B cell (primary cell): ENCODE results near the gene PMVK. TPM values are rescaled to one million over a fixed set of nuclear protein-coding genes. Genes with fewer than 3 reads are reported as not detected.

Source experiments
- ATAC-seq: fragments of 200-7000 bp; cut with Tn5 transposase; one replicate; pipeline ENCODE4 v1.10.0; 2021; ENCODE audit warnings: low read depth, mild to moderate bottlenecking, moderate number of reproducible peaks, moderate library complexity
- CTCF ChIA-PET: fragments of 350-600 bp; sonication (Branson Sonifier 250); formaldehyde crosslinking; loops from one replicate; lab custom pipeline; 2021; ENCODE audit warnings: antibody characterized with exemption, inconsistent platforms; lab: Charles Lee
- POLR2A ChIA-PET: fragments of 350-600 bp; sonication (Branson Sonifier 250); formaldehyde crosslinking; loops from one replicate; lab custom pipeline; 2021; ENCODE audit warnings: antibody characterized with exemption; lab: Charles Lee
- DNase-seq: peaks from one replicate; pipeline ENCODE4 v3.0.0; 2013
- H2AFZ ChIP-seq: 2 replicates; pipeline ENCODE4 v1.6.1; 2012; ENCODE audit warnings: mild to moderate bottlenecking, low read depth, low read length; ENCODE audit not compliant: insufficient read depth, poor library complexity, severe bottlenecking
- H3K27ac ChIP-seq, 2 donors: 1 replicate in 1 of 2; 2 replicates in 1 of 2; pipeline ENCODE4 v1.5.1; 2012 to 2013; ENCODE audit warnings: low read length in 2 of 2, mild to moderate bottlenecking in 2 of 2, moderate library complexity in 1 of 2
- H3K27me3 ChIP-seq, 4 experiments: fragments of 200-600 bp in 1 of 4; sonication (generic) in 1 of 4; replicated peaks in 1 of 4; 1 replicate in 2 of 4; 2 replicates in 2 of 4; pipeline versions ENCODE4 v1.6.1 to v1.7.0; 2013 to 2016; ENCODE audit warnings: low read length in 3 of 4, mild to moderate bottlenecking in 2 of 4, mixed read lengths in 1 of 4, moderate library complexity in 1 of 4; ENCODE audit not compliant: insufficient read depth in 4 of 4, control insufficient read depth in 3 of 4; ENCODE audit errors: control extremely low read depth in 1 of 4
- H3K36me3 ChIP-seq, 2 experiments: replicated peaks in 1 of 2; 1 replicate in 1 of 2; 2 replicates in 1 of 2; pipeline versions ENCODE4 v1.6.1 to v1.7.1; 2013; ENCODE audit warnings: low read length in 1 of 2; ENCODE audit not compliant: insufficient read depth in 2 of 2, control insufficient read depth in 1 of 2; ENCODE audit errors: control extremely low read depth in 1 of 2, extremely low read depth in 1 of 2
- H3K4me1 ChIP-seq, 2 donors: fragments of 200-600 bp in 1 of 2; sonication (generic) in 1 of 2; 1 replicate in 1 of 2; 2 replicates in 1 of 2; pipeline versions ENCODE4 v1.5.1 to v1.6.1; 2013 to 2017; ENCODE audit warnings: low read length in 2 of 2; ENCODE audit not compliant: control insufficient read depth in 2 of 2, insufficient read depth in 2 of 2
- H3K4me2 ChIP-seq: replicated peaks from 2 replicates; pipeline ENCODE3; 2012; ENCODE audit warnings: mild to moderate bottlenecking, low read depth, low read length; ENCODE audit not compliant: poor library complexity, severe bottlenecking
- H3K4me3 ChIP-seq, 5 experiments: fragments of 200-600 bp in 1 of 5; sonication (generic) in 1 of 5; 1 replicate in 3 of 5; 2 replicates in 2 of 5; pipeline versions ENCODE4 v1.5.1 to v1.7.0; 2011 to 2016; ENCODE audit warnings: low read length in 4 of 5, mild to moderate bottlenecking in 4 of 5, low read depth in 2 of 5, control low read depth in 1 of 5, moderate library complexity in 1 of 5; ENCODE audit not compliant: insufficient read depth in 1 of 5; ENCODE audit errors: control extremely low read depth in 1 of 5, extremely low read depth in 1 of 5
- H3K79me2 ChIP-seq: fragments of 200-600 bp; sonication (generic); one replicate; pipeline ENCODE4 v1.6.0; 2016; ENCODE audit warnings: low read length; ENCODE audit not compliant: control insufficient read depth, insufficient read depth
- H3K9ac ChIP-seq: fragments of 200-600 bp; sonication (generic); 2 replicates; pipeline ENCODE4 v1.6.1; 2017; ENCODE audit warnings: mild to moderate bottlenecking, low read length, moderate library complexity
- H3K9me3 ChIP-seq, 3 donors: one replicate each; pipeline versions ENCODE4 v1.6.1 to v1.7.1; 2013; ENCODE audit warnings: low read length in 2 of 3; ENCODE audit not compliant: control insufficient read depth in 2 of 3, insufficient read depth in 1 of 3; ENCODE audit errors: control extremely low read depth in 1 of 3
- H4K20me1 ChIP-seq: 2 replicates; pipeline ENCODE4 v1.6.0; 2012; ENCODE audit warnings: mild to moderate bottlenecking, low read length; ENCODE audit not compliant: insufficient read depth, control insufficient read depth, poor library complexity, severe bottlenecking
- H3K27ac Mint-ChIP-seq: one replicate; pipeline ENCODE4 v1.8.0; 2021; ENCODE audit warnings: mixed read lengths
- H3K27me3 Mint-ChIP-seq: one replicate; pipeline ENCODE4 v1.8.0; 2021; ENCODE audit warnings: mixed read lengths
- H3K4me1 Mint-ChIP-seq: one replicate; pipeline ENCODE4 v1.8.0; 2021; ENCODE audit warnings: mixed read lengths
- H3K4me3 Mint-ChIP-seq: one replicate; pipeline ENCODE4 v1.8.0; 2021; ENCODE audit warnings: mixed read lengths
- H3K9me3 Mint-ChIP-seq: one replicate; pipeline ENCODE4 v1.8.0; 2022; ENCODE audit warnings: mixed read lengths; ENCODE audit not compliant: insufficient read depth
- CTCF ChIP-seq: fragments of 200-600 bp; IDR thresholded peaks from one replicate; pipeline ENCODE4 v1.8.0; 2022; ENCODE audit warnings: antibody characterized with exemption, mild to moderate bottlenecking
- EZH2 ChIP-seq: IDR thresholded peaks from 2 replicates; pipeline ENCODE4 v1.6.1; 2012; ENCODE audit warnings: borderline replicate concordance, low read depth, mild to moderate bottlenecking, moderate library complexity, low read length; ENCODE audit not compliant: insufficient read depth, poor library complexity, severe bottlenecking
- WGBS: methylation state at CpG from one replicate; pipeline ENCODE4 v1.1.5; 2013; ENCODE audit warnings: missing lambda C conversion rate; ENCODE audit not compliant: insufficient coverage; 5-methylcytosine and 5-hydroxymethylcytosine counted together
- intact Hi-C: fragments of 100-400 bp; cut with micrococcal nuclease; formaldehyde crosslinking; loops from one replicate; pipeline ENCODE4 v1.10.0; 2022
- polyA plus RNA-seq: library from polyadenylated mRNA; depleted of rRNA; stranded (reverse); fragments of >200 nt; gene quantifications from 2 replicates; pipeline ENCODE4 v1.2.3, GENCODE V29; 2012
- total RNA-seq, 2 donors: library from RNA; stranded (reverse); fragments of 120-200 nt in 1 of 2; gene quantifications; 1 replicate in 1 of 2; 2 replicates in 1 of 2; pipeline versions ENCODE4 v1.2.3 to v1.2.4, GENCODE V29; 2013 to 2022

The PMVK gene
- total and polyA plus RNA-seq, 2 donors (not counting 1 experiment from before 2014, with no cell fraction given): 15.0 to 15.4 TPM

DNA sequence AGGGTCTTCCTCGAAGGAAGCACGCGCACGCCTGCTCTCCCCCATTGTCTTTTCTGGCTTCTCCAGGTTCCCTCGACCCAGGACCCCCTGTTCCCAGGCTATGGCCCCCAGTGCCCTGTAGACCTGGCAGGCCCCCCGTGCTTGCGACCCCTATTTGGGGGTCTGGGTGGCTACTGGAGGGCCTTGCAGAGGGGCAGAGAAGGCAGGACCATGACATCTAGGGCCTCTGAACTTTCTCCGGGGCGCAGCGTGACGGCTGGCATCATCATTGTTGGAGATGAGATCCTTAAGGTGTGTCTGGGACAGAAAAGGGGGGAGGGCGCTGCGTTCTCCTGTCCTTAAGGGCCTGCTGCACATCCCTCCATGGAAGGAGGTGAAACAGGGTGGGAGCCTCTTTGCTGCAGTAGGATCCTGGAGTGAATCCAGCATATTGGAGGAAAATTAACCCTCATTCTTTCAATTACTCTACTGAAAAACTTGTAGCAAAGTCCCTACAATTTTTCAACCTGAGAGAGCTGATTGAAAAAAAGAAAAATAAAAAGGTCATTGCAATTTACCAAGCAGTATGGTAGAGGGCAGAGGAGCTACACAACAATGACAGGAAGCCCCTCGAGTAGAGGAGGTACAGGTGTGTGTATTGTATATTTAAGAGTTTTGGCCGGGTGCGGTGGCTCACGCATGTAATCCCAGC, 47.4 kb upstream of the PMVK start:
- intact Hi-C loops: loop anchor here (1.0 to 2.0 kb wide), 6 partner anchors 9 to 67 kb away; partner anchors contain the start of genes ADAM15, PYGO2 and ZBTB7B
- DNase-seq (no peak), ATAC-seq (no peak)
- Mint-ChIP-seq H3K27ac (peak overlapping the region; percentile 50), H3K4me3 (no peak overlapping the region), H3K9me3 (no peaks in the 10 kb centered on the region), H3K4me1 (peaks cover 16% of the 10 kb centered on the region), H3K27me3 (no peaks in the 10 kb centered on the region)
- ChIA-PET CTCF (interaction anchor here (0.6 to 9.8 kb wide), 16 partner anchors 10 to 1006 kb away, joined by 3 to 72 read pairs (median 4); partner anchors contain the start of genes CKS1B, PBXIP1 and PYGO2), POLR2A (interaction anchor here (0.5 to 1.7 kb wide), 9 partner anchors 10 to 375 kb away, joined by 3 to 14 read pairs (median 6); partner anchors contain the start of gene PMVK)
- Histone ChIP-seq H3K9ac (peak overlapping the region; percentile 87), H3K36me3 (peaks cover 5 to 25% of the 10 kb centered on the region in 2 experiments), H3K4me1 (peaks cover 13 to 19% of the 10 kb centered on the region in 2 donors), H3K4me2 (peak overlapping the region; percentile 87), H3K79me2 (peaks cover 72% of the 10 kb centered on the region), H3K27ac (peak overlapping the region; percentile 30 to 84), H3K27me3 (no peaks in the 10 kb centered on the region), H3K4me3 (peak overlapping the region; percentile 58 to 93 (median 85)), H2AFZ (peak overlapping the region; percentile 91), H3K9me3 (no peaks in the 10 kb centered on the region), H4K20me1 (peaks cover 26% of the 10 kb centered on the region)
- WGBS: 18% methylated on average over 14 of the region's 17 CpGs
- TF ChIP-seq EZH2 (no peak), CTCF (no peak)
